HCEC 1CT (cell line): ENCODE results near the gene MYLK.

Experiments used
- DNase-seq: peaks from one replicate; pipeline ENCODE4 v3.0.0-alpha.2; 2017

The MYLK gene

GRCh38 chr3:123571973-123572365 is 312.2 kb downstream of the MYLK start:
- DNase-seq: no peak

GRCh38 chr3:123571264-123571972 is 312.7 kb downstream of the MYLK start:
- no peak for DNase-seq

- DNase-seq: no peak
These were observed 315.3 kb downstream of the MYLK start for GRCh38 chr3:123568875-123569274.

GRCh38 chr3:123568034-123568433 is 316.1 kb downstream of the MYLK start:
- no peak for DNase-seq

- DNase-seq: no peak
These were observed 320.1 kb downstream of the MYLK start for GRCh38 chr3:123564056-123564455.

GRCh38 chr3:123562547-123562946 is 321.6 kb downstream of the MYLK start:
- no peak for DNase-seq

GRCh38 chr3:123561188-123561587 is 322.9 kb downstream of the MYLK start:
- DNase-seq: no peak
